Activated naive CD8-positive, alpha-beta T cell treated with anti-CD3 and anti-CD28 coated beads, Interleukin-2, amount 50 U/mL, for 16 hours (primary cell): Measurements from ENCODE around the gene SP3.
A peak's percentile ranks its signal among the peaks of the same experiment; 100 is the strongest.

Source experiments
- DNase-seq: peaks from one replicate; pipeline ENCODE4 v3.0.0-alpha.2; 2020; ENCODE audit warnings: low read depth, low spot score

SP3 gene

DNA sequence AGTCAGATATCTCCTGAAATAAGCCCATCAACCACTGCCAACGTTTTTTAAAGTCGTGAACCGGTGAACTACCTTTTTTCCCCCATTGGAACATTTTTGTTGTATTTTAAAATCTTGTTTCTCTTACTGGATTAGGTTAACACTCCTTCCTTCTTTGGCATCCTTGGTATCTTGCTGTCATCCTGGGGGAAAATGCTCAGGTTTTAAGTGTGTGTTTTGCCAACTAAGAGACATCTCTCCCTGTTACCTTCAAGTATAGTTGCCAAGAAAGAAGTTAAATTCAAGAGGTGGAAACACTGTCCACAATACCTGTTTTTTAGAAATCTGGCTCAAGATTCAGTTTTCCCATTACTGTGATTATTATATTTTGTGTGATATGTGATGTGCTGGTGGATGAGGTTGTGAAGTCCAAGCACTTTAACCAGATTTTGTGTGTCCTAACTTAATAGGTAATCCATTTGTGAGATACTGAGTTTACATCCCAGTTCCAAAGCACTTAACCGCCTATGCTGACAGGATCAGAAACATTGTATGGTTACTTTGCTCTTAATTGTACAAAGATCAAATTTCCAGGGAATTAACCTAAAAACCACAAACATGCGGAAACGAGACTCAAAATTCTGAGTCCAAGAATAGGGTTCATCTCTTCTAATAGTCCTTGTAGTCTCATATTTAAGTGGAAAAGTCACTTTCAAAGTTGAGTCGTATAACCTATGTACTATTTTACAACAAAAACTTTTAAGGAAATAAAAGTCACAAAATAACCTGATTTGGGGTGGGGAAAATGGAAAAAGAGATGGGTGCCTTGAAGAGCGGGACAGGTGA, 1.3 kb upstream of the SP3 start:
- no peak for DNase-seq

DNA sequence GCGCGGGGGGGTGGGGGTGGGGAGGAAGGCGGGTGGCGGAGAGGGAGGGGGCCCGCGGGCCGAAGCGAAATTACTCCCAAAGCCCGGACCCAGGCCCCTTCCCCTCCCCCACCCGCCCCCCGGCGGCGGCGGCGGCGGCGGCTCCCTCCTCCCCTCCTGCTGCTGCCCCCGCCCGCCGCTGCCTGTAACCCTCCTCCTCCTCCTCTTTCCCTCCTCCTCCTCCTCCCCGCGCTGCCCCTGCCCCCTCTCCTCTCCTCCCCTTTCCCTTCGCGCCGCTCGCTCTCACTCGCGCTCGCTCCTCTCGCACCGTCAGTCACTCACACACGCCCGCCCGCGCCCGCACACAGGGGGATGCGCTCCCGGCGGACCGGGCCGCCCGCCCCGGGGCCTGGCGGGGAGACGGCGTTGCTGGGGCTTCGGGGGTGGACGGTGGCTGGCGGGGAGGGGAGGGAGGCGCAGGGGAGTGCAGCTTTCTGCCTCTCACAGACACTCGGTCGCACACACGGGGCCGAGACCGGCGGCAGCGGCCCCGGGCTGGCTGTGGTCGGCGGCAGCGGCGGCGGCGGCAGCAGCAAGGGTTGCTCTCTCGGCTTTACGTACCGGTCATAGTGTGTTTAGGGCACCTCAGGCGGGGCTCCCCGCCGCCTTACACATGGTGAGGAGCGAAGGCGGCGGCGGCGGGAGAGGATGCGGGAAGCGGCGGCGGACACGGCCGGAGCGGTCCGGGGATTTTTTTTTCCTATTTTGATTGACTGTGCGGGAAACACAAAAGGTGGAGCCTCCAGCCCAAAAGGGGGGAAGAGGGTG, 405 bp downstream of the SP3 start:
- peak; percentile 74 for DNase-seq

DNA sequence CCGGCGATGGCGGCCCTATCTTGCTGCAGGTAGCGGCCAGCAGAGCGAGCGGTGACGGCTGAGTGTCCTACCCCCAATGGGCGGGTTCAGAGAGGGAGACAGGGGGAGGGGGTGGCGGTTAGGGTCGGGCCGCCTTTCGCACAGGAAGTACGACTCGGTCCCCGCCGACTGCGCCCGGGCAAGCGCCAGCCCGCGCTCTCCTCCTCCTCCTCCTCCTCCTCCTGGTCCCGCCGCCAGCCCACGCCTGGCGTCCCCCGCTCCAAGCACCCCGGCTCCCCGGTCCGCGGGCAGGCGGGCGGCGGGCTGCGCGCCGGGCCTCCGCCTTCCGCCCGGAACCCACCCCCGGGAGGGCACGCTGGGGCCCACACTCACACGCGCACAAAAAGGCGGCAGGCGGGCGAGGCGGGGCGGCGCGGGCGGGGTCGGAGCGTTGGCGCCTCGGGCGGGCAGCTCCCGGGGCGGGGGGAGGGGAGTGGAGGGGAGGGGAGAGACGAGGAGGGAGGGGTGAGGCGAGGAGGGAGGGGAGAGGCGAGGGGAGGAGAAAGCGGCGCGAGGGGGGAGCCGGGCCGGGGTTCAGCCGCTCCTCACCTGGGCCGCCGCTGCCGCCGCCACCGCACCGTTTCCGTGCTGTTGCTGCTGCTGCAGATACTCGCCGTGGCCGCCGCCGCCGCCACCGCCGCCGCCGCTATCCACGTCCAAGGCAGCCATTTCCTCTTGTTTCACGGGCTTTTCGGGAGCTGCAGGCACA, 1.2 kb downstream of the SP3 start:
- peak; percentile 76 for DNase-seq

DNA sequence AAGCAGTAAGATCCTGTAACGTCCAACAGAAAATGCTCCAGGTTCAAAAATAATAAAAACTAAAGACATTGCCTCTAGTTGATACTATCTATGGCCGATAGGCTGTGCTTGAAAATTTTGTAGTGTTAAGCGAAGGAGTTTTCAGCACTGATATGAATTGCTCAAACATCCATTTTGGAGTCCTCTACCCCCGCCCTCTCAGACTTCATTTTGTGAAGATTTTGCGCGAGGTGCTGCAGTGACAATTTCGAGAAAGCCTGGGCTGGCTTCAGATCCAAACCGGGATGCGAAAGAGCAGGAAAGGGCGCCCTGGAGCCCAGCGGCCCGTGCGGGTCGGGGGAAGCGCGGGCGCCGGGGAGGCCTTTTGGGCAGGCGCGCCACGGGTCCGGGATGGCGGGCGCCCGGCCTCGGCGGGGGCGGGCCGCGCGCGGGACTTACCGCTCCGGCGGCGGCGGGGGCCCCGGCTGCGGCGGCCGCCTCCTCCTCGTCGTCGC, 1.8 kb downstream of the SP3 start:
- peak; percentile 14 for DNase-seq

DNA sequence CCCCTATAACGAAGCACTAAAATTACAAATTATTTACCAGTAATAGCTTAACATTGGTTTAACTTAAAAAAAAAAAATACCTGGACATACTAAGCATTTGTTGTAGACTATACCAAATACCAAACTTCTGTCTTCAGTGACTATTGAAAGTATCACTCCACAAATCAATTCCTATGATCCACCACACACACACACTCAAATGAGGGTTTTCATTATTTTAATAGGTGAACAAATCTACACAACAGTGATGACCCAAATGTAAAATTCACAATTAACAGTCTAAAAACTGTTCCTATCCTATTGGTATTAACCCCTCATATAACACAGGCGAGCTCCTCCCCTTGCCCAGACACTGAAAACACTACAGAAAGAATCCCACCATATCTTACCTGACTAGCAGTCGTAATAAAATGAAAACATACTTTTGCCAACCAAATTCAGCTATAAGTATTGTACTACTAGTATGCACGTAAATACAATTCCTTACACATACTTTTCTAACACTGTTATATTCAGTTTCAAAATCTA, 2.5 kb downstream of the SP3 start:
- no peak for DNase-seq

DNA sequence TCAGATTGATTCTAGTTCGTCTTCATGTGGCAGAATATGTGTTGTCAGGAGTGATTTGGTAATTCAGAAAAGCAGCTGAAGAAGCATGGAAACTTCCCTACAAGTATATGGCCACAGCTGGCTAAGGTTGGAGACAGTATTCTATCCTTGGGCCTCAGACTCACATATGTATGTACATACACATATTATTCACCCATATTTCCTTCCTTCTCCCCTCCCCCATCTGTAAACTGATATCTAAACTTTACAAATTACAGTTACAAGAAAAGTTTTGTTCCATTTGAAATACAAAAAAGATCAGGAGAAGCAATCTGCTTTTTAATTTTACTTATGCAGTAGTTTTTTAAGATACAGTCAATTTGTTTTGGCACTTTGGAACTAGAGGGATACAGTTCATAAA, 3.1 kb downstream of the SP3 start:
- DNase-seq: no peak

DNA sequence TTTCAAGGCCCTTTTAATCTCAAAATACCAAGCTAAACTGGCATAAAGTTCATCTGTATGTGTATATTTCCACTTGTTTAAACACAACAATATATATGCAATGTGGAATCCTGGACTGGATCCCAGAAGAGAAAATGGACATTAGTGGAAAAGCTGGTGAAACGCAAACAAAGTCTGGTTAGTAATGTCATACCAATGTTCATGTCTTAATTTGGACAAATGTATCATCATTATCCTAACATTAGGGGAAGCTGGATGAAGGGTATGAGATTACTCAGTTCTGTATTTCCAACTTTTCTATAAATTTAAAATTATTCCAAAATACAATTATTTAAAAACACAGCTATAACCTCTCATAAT, 3.8 kb downstream of the SP3 start:
- no peak for DNase-seq

DNA sequence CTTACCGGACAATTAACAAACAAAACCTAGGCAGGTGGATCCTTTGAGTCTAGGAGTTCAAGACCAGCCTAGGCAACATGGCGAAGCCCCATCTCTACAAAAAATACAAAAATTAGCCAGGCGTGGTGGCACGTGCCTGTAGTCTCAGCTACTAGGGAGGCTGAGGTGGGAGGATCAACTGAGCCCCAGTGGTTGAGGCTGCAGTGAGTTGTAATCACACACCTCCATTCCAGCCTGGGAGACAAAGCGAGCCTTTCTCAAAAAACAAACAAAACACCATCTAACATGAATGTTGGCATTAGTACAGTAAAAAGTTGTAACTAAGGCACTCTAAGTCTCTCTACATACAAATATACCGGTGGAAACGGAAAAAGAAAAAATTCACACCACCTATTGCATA, 5.3 kb downstream of the SP3 start:
- no peak for DNase-seq

DNA sequence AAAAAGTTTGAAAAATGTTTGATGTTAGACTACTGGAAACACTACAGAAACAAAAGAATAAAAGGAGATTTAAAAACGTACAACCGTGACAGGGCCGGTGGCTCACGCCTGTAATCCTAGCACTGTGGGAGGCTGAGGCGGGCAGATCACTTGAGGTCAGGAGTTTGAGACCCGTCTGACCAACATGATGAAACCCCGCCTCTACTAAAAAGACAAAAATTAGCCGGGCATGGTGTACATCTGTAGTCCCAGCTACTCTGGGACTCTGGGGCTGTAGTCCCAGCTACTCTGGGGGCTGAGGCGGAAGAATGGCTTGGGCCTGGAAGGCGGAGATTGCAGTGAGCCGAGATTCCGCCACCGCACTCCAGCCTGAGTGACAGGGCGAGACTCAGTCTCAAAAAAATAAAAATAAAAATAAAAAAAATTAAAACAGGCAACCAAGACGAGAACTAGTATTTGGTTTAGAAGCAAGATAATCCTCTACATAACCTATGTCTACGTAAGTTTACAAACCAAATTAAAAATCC, 5.8 kb downstream of the SP3 start:
- no peak for DNase-seq

DNA sequence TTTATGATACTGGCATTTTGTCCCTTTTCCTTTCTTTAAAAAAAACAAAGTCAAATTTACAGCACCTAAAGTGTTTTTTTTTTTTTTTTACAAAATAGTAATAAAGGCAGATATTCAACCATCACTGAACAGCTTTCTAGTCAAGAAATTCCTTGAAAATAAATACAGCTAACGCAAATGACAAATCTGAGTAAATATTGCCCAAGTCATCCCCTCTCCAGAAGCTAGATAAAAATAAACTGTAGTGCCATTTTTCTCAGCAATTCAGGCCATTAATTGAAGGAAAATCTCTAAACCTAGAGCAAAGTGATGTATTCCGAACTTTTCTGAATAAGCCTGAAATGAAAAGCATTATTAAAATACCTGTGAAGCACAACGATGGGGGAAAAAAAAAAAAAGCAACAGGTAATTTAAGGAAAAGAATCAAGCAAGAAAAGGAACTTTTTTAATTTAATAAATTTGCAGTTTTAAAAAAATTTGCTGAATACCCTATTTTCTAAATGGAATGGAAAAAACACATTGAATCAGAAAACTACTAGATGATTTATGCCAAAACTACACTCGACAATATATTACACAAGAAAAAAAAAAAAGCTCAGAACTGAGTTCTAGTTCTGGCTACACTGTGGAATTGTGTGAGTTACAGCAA, 6.9 kb downstream of the SP3 start:
- no peak for DNase-seq

DNA sequence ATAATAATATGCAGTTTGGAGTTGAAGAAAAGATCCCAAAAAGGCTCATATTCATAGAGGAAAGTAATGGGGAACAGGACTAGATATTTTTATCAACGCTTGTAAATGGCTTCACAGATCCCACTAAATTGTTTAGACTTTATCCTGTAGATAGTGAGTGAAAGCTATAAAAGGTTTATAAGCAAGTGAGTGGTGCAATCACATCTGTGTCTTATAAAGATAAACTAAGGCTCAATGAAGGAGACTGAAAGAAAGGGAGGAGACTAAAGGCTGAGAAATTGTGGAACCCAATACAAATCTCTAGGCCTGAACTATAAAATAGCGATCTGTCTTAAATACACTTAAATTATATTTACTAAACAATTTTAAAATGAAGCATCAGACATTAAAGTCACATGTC, 7.7 kb downstream of the SP3 start:
- no peak for DNase-seq

DNA sequence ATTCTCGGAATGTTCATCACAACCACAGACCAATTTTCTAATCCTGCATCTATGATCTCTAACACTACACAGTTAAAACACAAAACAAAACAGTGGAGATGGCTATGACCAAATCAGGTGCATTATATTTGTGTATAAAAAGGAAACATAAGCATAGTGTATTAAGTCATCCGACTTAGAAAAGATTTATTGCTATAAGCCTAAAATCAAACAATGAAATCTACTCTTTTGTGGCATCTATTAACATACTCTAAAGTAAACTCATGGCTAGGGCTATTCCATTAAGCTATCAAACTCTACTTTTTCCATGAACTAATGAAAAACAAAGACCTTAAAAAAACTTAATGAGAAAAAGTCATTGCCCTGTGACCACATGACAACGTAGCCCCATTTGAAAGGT, 8.7 kb downstream of the SP3 start:
- DNase-seq: no peak

DNA sequence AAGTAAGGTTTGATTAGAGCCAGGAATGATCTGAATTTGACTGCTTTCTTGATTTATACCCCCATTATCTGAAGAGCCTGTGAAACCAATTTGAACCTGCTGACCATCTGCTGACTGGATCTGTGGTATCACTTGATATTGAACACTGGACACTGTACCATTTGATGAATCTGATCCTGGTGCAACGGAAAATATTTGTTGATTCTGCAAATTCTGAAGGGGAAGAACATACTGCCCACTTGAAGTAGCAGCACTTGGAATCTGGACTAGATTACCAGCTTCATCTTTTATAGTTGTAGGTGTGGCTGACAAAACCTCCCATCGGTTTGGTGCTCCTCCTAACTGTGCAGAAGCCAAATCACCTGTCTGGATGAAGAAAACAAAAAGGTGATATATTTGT, 9.3 kb downstream of the SP3 start:
- no peak for DNase-seq

DNA sequence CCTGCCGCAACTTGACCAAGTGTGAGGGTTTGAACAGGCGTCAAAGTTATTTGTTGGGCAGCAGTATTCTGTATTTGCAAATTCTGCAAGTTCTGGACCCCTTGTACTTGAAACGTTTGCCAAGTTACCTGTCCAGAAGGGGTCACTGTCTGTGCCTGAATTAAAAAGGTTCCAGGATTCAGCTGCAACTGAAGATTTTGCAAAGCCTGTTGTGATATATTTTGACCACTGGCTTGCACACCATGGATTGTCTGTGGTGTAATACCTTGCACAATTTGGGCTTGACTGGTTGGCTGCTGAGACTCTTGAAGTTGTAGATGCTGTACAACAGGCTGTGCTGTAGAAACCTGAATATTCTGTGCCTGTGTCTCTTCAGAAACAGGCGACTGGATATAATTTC, 10.2 kb downstream of the SP3 start:
- no peak for DNase-seq

DNA sequence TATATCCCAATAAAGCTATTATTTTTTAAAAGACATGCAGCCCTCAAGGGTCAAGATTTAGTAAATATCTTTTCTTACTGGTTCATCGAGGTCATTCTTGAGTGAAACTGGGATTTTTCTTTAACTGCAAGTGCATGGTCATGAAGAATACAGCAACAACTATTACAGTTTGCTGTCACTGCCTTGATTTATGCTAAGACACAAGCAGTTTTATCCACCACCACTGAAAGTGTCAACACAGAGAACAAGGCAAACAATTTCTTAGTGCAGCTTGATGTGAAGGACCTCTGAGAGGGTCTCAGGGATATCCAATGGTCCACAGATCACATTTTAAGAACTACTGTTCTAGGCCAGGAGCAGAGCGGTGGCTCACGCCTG, 12.1 kb downstream of the SP3 start:
- no peak for DNase-seq

DNA sequence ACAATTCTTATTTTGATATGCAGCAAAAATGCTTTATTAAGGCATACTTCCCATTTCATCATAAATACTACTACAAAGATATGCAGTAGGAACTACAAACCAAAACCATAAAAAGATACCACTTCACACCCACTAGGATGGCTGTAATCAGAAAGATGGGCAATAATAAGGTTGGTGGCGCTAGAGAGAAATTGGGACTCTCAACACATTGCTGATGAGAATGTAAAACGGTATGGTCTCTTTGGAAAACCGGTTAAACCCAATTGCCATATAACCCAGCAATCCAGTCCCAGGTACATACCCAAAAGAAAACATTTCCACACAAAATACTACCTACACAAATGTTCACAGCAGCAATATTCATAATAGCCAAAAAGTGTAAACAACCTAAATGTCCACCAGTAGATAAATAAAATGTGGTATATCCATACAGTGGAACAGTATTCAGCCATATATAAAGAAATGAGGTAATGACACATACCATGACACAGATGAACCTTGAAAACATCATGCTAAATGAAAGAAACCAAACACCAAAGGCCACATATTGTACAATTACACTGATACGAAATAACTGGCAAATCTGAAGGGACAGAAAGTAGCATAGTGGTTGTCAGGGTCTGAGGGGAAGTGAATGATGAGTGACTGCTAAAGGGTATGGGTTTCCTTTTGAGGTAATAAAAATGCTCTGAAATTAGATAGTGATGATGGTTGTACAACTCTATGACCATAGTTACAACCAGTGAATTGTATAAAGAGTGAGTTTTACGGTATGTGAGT, 12.7 kb downstream of the SP3 start:
- DNase-seq: no peak

DNA sequence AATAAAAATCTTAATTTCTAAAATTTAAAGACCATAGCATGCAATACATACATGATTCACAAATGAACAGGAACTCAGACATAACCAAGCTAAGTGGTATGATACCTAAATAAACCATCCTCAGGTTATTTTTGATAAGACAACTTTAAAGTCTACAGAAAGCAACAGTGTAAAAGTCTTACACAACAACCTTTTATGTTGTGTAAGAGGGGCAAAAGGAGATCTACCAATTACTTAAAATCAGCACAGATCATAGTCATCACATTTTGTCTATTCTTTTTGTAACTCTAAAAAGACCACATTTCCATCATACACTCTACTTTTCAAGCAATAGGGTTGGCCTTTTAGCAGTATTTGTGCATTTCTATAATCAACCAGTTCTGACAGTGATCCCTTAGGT, 16.3 kb downstream of the SP3 start:
- no peak for DNase-seq

DNA sequence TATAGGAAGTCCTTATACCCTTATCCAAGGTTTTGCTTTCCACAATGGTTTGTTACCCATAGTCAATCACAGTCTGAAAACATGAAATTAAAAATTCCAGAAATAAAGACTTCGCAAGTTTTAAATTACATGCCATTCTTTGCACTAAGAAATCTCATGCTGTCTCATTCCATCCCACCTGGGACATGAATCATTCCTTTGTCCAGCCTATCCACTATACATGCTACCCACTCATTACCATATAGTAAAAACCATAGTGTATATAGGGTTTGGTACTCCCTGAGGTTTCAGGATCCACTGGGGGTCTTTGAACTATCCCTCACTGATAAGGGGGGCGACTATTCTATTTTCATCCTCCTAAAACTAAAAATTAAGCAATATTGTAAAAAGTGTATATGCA, 17.0 kb downstream of the SP3 start:
- no peak for DNase-seq

DNA sequence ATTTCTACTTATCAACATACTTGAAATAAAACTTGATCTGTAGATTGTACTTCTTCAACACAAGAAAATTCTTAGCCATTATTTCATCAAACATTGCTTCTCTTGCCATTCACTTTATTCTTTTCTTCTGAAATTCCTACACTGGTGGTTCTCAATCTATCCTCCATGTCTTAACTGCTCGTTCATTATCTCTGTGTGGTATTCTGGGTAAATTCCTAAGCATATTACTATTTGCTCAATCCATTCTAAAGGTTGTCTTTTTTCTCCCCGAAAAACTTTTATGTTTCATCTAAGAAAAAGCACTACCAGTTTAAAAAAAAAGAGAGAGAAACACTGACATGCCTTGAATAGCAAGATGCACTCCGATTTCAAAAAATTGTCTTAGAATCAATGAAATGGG, 18.0 kb downstream of the SP3 start:
- no peak for DNase-seq

DNA sequence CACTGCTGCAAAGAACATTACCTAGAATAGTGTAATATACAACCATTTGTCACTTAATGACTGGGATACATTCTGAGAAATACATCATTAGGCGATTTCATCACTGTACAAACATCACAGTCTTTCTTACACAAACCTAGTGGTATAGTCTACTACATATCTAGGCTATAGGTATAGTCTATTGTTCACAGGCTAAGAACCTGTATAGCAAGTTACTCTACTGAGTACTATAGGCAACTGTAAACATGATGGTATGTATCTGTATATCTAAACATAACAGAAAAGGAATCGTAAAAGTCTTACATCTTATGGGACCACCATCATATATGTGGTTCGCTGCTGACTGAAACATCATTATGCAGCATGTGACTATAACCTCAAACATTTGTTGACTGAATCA, 21.4 kb downstream of the SP3 start:
- DNase-seq: no peak
